ENCODE data around the gene DIP2A. TPM values are rescaled to one million over a fixed set of nuclear protein-coding genes. Genes with fewer than 3 reads are reported as not detected.

Gene DIP2A
- total and polyA plus RNA-seq, 2 of the 13 experiments (the other 11 are each of a cell fraction or from before 2014, with no cell fraction given), result 18.5 to 37.6 TPM

GRCh38 chr21:46457801-46458314 is 833 bp upstream of the DIP2A start (continued):
- TF ChIP-seq, protein P1, sequence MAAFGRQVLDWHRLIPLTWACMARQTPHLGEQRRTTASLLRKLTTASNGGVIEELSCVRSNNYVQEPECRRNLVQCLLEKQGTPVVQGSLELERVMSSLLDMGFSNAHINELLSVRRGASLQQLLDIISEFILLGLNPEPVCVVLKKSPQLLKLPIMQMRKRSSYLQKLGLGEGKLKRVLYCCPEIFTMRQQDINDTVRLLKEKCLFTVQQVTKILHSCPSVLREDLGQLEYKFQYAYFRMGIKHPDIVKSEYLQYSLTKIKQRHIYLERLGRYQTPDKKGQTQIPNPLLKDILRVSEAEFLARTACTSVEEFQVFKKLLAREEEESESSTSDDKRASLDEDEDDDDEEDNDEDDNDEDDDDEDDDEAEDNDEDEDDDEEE (CRISPR knock-in tag; IDR thresholded peaks at IDR 0.05), result no peak
- TF ChIP-seq ZNF569 (CRISPR knock-in tag; IDR thresholded peaks at IDR 0.05; ENCODE audit: borderline replicate concordance) (no peak), ONECUT2 (CRISPR knock-in tag; IDR thresholded peaks at IDR 0.05) (0 out of 2 replicates have a peak, but pooled peaks have one; percentile 7), SRSF9 (IDR thresholded peaks at IDR 0.05; ENCODE audit: borderline replicate concordance, insufficient read depth, low read depth, low read length, poor library complexity, severe bottlenecking) (no peak), ZNF607 (CRISPR knock-in tag; IDR thresholded peaks at IDR 0.05; ENCODE audit: borderline replicate concordance) (no peak), CAMTA2 (CRISPR knock-in tag; IDR thresholded peaks at IDR 0.05; ENCODE audit: borderline replicate concordance) (no peak), ZSCAN20 (CRISPR knock-in tag; IDR thresholded peaks at IDR 0.05; ENCODE audit: borderline replicate concordance) (no peak), ZSCAN31 (CRISPR knock-in tag; IDR thresholded peaks at IDR 0.05; ENCODE audit: low read depth) (no peak), ZMYM4 (CRISPR knock-in tag; IDR thresholded peaks at IDR 0.05) (no peak), ZBTB44 (CRISPR knock-in tag; IDR thresholded peaks at IDR 0.05) (no peak), POLR2AphosphoS2 (IDR thresholded peaks at IDR 0.05; ENCODE audit: low read depth, low read length) (no peak), PRDM15 (CRISPR knock-in tag; IDR thresholded peaks at IDR 0.05) (no peak), SRSF4 (IDR thresholded peaks at IDR 0.05; ENCODE audit: low read depth, low read length, poor library complexity, severe bottlenecking) (no peak), ZNF160 (CRISPR knock-in tag; IDR thresholded peaks at IDR 0.05) (no peak), ZNF713 (CRISPR knock-in tag; IDR thresholded peaks at IDR 0.05) (no peak), ZNF556 (CRISPR knock-in tag; IDR thresholded peaks at IDR 0.05; ENCODE audit: borderline replicate concordance) (no peak), ZFP36L1 (CRISPR knock-in tag; IDR thresholded peaks at IDR 0.05) (no peak), ETV6 (CRISPR knock-in tag; conservative IDR thresholded peaks at IDR 0.05) (no peak), ZNF441 (CRISPR knock-in tag; IDR thresholded peaks at IDR 0.05; ENCODE audit: borderline replicate concordance) (no peak)
- TF ChIP-seq, protein P2, sequence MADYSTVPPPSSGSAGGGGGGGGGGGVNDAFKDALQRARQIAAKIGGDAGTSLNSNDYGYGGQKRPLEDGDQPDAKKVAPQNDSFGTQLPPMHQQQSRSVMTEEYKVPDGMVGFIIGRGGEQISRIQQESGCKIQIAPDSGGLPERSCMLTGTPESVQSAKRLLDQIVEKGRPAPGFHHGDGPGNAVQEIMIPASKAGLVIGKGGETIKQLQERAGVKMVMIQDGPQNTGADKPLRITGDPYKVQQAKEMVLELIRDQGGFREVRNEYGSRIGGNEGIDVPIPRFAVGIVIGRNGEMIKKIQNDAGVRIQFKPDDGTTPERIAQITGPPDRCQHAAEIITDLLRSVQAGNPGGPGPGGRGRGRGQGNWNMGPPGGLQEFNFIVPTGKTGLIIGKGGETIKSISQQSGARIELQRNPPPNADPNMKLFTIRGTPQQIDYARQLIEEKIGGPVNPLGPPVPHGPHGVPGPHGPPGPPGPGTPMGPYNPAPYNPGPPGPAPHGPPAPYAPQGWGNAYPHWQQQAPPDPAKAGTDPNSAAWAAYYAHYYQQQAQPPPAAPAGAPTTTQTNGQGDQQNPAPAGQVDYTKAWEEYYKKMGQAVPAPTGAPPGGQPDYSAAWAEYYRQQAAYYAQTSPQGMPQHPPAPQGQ (CRISPR knock-in tag; IDR thresholded peaks at IDR 0.05; ENCODE audit: borderline replicate concordance), result no peak

Data from HepG2 (cell line).